Amniotic epithelial cell (primary cell): ENCODE results near the gene FADS2.

Experiments used
- DNase-seq: peaks from one replicate; pipeline ENCODE4 v3.0.0-alpha.2; 2010; ENCODE audit warnings: low read depth

The FADS2 gene

DNA sequence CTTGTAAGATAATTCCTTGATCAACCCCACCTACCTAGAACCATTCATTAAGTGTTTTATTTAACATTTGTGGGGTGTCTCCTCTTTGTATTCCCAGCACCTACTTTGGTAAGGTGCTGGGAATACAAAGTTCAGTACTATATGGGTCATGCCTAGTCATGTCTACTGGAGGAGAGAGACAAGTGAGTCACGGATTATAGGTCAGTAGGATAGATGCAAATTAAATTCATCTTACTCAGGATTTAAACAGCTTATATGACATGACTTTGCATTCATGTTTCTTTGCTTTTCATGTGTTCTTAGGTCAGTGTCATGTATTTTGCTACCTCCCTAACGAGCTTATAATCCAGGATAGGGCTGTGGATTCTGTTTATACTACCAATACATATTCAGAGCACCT, 7.9 kb upstream of the FADS2 start:
- peak; percentile 67 for DNase-seq

DNA sequence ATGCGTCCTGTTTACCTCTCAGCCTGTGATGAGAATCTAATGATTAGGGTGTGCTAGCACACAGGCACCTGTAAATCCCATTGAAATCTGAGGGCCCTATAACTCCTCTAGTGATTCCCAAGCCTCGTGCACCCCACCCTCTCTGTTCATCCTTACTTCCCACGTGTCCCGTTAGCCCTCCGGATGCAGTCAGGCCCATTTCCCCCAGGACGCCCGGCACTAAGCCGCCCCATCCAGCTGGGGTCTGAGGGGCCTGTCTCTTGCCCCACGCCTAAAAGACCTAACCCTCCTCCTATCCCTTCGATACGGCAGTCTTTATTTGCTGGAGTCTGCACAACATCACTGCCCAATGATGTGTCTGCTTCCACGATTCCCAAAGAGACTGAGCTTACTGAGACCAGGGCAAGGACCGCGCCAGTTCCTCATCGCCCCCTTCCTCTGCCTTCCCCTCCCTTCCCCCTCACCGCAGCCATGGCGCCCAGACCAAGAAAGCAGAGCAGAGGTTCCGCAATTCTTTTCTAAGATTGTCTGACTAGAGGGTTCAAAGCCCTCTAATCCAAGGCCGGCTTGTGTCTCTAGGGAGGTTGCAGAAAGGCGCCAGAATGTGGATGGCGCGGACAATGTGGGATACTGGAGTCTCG, 1.1 kb upstream of the FADS2 start:
- peak; percentile 39 for DNase-seq

DNA sequence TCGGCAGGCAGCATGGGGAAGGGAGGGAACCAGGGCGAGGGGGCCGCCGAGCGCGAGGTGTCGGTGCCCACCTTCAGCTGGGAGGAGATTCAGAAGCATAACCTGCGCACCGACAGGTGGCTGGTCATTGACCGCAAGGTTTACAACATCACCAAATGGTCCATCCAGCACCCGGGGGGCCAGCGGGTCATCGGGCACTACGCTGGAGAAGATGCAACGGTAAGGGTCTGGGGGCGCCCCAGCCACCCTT, 204 bp downstream of the FADS2 start:
- no peak for DNase-seq

DNA sequence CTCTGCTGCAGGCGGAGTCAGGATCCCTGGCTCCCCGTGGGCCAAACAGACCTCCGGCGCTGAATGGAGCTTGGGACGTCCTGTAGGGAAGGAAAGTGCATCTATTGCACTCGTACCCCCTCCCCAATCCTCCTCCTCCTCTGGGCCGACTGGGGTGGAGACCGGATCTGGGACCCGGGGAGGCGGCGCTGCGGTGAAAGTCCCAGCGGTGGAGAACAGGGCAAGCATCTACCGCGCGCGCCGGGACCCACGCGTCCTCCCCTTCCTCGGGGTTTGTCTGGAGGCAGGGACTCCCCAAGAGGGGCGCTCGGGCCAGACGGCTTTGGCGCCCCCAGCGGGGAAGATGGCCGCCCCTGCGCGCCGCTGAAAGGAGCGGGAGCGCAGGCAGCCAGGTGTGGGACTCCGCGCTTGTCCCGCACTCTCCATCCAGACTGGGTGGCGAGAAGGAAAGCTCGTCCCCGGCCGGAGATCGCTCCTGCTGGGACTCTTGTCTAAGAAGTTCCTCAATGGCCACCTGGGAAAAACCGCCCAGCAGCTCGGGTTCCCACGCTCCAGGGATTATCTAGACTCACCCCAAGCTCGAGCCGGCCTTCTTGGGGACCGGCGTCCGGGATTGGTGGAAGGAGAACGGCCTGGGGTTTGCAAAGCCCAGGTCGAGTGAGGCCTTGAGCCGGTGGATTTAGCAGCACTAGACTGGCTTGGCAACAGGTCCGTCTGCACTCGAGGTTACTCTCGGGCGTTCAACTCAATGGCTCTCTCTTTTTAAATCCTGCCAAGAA, 718 bp downstream of the FADS2 start:
- DNase-seq: peak; percentile 52

DNA sequence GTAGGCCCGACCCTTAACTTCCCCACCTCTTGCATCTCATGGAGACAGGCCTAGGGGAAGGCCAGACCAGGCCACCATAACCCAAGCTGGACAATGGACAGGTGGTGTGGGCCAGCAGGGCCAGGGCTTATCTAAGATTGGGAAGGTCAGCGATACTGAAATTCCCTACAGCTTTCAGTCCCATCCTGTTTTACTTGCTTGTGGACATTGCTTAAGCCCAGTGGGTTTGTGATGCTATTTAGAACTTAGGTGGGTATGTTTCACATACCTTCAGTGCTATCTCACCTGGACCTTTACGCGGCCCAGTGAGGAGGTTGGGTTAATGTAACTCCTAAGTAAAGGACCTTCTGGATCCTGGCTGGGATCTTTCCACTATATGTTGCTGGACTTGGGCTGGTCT, 1.7 kb downstream of the FADS2 start:
- no peak for DNase-seq

DNA sequence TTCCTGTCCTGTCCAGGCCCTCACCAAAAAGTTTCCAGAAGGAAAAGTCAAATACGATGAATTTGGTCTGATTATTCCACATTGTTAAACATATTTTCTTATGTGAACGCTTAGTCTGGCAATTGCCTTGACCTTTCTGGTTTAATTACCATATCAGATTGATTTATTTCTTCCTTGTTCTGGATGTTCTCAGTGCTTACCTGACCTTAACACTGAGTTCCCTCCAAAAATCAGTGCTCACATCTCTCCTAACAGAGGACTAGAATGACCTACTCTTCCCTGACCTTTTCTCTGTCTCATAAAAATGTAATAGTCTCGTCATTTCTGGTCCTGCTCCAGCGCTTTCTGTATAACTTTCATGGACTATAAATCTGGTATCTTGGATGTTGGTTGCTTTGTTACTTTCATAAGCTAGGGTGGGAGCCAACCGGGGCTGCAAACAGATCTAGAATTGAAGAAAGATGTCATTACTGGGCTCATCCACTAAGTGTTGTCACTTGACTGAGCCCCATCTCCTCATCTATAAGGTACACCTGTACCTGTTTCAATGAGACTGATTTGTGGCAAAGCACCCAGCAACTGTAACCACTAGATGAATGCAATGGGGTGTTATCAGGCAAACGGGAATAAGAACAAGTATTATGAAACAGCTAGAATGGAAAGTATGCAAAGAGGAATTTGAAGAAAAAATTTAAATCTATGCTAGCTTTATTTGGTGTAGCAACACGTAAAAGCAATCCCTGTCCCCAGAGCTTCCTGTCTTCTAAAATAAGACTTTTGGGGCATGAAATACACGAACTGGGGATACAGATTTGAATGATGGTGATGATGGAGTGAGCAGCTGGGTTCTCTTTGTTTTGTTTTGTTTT, 2.4 kb downstream of the FADS2 start:
- DNase-seq: peak; percentile 64

DNA sequence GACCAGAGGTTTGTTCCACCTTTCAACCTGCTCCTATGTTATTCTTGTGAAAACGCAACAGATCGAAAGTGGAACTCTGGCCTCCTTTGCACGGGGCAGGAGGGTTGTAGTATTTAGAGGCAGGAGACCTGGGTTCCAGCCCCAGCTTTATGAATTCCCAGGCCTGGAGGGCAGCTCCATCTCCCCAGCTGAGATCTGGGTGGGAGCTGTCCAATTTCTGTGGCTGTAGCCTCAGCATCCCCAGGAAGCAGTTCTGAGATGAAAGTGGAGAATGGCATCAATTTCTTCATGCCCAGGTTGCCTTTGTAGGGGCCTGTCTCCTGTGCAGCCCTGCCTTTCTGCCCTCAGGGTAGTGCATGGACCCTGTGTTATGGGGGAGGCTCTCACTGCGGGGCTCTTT, 4.1 kb downstream of the FADS2 start:
- no peak for DNase-seq

- DNase-seq: no peak
These were observed 4.7 kb downstream of the FADS2 start for GRCh38 chr11:61832754-61833153.

GRCh38 chr11:61833471-61833870, 5.4 kb downstream of the FADS2 start:
- no peak for DNase-seq

GRCh38 chr11:61833926-61834277, 5.8 kb downstream of the FADS2 start:
- DNase-seq: no peak

DNA sequence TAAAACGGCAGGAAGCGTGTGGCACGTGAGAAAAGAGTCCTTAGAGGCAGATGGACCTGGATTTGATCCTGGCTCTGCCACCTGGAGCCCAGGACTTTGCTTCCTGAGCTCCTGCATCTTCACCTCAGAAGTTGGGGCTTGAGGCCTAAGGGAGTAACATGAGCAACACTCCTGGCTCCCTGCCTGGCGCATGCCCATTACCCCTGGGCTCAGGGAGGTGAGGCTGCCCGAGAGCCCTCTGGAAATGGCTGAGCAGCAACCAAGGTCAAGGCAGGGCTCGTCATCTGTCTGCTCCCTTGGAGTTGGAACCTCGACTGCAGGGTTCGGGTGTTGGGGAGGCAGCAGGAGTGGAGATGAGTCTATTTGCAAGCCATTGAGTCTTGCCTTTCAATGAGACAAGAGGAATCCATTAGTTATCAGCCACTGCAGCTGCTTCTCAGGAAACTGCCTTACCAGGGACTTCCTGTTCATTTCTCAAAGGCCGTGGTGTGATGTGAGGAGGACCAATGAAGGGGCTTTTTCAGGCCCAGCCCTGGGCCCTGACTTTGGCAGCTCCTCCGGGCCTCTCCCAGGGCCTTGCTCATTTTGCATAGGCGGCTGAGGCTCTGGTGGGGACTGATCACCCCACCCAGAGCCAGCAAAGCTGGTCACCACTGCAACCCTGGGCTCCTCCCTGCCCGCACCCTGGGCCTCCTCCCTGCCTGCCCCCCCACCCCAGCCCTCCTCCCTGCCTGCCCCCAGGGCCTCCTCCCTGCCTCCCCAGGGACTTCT, 6.4 kb downstream of the FADS2 start:
- DNase-seq: peak; percentile 74

- DNase-seq: no peak
These were observed 8.1 kb downstream of the FADS2 start for GRCh38 chr11:61836193-61836592.

DNA sequence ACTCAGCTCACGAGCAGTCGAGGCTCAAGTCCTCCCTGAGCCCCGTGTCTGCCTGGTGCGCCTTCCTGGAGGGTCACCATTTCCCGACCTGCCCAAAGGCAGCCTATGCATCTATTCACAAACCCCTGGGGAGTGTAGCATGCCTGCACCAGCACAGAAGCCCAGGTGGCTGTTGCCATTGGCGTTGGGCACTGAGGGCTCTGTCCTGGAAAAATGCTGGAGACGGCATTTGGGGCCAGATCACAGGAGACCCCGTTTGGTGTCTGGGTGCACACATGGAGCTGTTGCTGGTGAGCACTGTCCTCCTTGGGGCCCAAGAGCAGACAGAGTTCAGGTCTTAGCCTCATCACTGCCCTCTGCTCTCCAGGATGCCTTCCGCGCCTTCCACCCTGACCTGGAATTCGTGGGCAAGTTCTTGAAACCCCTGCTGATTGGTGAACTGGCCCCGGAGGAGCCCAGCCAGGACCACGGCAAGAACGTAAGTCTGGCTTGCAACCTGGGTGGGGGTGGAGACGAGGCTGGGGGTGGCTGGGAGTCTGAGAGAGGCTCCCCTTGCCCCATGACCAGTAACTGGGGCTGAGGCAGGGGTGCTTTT, 9.4 kb downstream of the FADS2 start:
- no peak for DNase-seq

DNA sequence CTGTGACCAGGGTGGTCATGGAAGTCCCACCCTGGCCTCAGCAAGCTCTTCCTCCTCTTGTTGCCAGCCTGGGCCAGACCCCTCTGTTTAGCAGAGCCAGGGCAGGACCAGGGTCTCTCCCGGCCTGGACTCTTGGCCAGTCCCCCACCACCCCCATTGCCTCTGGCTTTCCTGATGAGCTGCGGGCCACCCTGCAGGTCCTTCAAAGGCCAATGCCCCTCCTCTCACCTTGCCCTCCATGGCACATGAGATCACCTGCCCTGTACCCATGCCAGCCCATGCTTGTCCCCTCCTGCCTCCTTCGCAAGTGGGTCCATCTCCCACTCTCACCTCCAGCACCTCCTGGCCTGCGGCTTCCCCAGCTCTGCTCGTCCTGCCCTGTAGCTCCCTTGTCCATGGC, 10.4 kb downstream of the FADS2 start:
- no peak for DNase-seq

GRCh38 chr11:61838921-61839320, 10.8 kb downstream of the FADS2 start:
- no peak for DNase-seq

- DNase-seq: no peak
These were observed 11.6 kb downstream of the FADS2 start for GRCh38 chr11:61839742-61840141.

GRCh38 chr11:61840371-61840770, 12.3 kb downstream of the FADS2 start:
- DNase-seq: no peak

DNA sequence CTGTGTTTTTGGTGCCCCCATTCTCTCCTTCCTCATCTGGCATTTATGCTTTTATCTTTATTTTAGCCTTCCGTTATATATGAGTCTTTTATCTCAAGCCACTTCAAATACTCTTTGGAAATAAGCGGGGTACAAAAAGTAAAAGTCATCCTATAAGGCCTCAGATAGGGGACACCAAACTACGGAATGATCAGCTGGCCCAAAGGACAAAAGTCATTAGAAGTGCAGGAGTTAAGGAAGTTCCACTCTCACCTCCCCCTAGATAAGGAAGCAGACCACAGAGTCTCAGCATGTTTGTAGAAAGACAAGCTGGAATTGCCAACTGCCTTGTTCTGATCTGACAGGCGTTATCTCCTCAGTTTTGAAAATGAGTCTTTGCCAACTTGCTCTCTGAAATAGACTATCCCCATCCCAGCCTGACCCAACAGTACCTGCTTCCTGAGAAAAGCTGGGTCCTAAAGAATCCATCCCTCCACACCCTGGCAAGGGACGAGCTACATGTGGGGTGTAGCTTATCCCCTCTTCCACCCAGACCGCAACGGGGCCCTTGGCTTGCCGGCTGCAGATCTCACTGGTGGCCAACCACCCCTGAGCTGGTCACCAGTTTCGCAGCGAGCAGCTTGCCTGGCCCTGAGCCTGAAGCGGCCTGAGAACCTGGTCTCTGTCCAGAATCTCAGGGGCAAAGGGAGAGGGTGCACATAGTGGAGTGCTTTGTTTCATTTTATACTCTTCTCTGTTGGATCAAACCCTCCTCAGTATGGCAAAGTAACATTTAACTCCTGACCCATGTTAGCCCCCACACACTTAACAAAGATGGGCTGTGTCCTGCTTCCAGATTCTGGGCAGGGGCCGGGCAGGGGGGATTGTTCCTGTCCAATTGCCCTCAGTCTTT, 13.8 kb downstream of the FADS2 start:
- no peak for DNase-seq

GRCh38 chr11:61842528-61842820, 14.4 kb downstream of the FADS2 start:
- no peak for DNase-seq

DNA sequence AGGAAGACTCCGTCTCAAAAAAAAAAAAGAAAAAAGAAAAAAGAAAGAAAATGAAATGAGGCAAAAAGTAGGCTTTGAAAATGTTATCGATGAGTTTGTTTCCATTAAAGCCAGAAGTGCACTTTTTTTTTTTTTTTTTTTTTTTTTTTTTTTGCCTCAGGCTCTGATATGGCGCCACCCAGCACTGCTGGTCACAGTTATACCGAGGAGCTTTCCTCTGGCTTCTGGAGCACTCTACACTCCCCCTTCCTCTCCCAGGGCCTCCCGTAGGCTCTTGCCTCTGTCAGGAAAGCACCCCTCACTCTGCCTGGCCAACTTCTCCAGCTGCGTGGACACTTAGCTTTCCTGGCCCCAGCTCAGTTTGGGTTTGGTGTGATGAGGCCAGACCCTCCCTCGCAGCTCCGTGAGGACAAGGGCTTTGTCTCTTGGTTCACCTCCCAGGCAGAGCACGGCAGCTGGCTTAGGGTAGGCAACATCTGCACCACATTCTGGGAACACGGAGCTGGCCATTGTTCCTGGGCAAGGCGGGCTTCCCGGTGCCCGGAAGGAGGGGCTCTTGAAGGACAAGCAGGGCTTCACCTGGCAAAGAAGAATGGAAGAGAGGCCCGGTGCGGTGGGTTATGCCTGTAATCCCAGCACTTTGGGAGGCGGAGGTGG, 16.9 kb downstream of the FADS2 start:
- DNase-seq: no peak
